Activated T-helper 2 cell treated with anti-CD3 and anti-CD28 coated beads, Interferon-gamma antibody, Interleukin-2, Interleukin-4, amounts not matched to agents 10 μg/mL and 5 μg/mL and 100 μg/mL, durations not matched to agents 14 hours and 24 hours and 36 hours (primary cell): ENCODE measurements around the gene PLCD4. TPM values are rescaled to one million over a fixed set of nuclear protein-coding genes. Genes with fewer than 3 reads are reported as not detected.

Experiments used
- DNase-seq: peaks from one replicate; pipeline ENCODE4 v3.0.0; 2021; ENCODE audit warnings: low spot score
- H3K27ac Mint-ChIP-seq: one replicate; pipeline ENCODE4 v1.8.0; 2021; ENCODE audit warnings: mixed read lengths
- H3K27me3 Mint-ChIP-seq: one replicate; pipeline ENCODE4 v1.8.0; 2021; ENCODE audit warnings: low read depth, mixed read lengths
- H3K36me3 Mint-ChIP-seq: one replicate; pipeline ENCODE4 v1.8.0; 2021; ENCODE audit warnings: low read depth, mixed read lengths
- H3K4me1 Mint-ChIP-seq: one replicate; pipeline ENCODE4 v1.8.0; 2021; ENCODE audit warnings: low read depth, mixed read lengths
- H3K4me3 Mint-ChIP-seq: one replicate; pipeline ENCODE4 v1.8.0; 2021; ENCODE audit warnings: low read depth, mild to moderate bottlenecking, moderate library complexity, mixed read lengths
- H3K9me3 Mint-ChIP-seq: one replicate; pipeline ENCODE4 v1.8.0; 2021; ENCODE audit warnings: mixed read lengths
- intact Hi-C: fragments of 100-400 bp; cut with micrococcal nuclease; formaldehyde crosslinking; loops from one replicate; pipeline ENCODE4 v1.15.1; 2023
- total RNA-seq: library from RNA; stranded (reverse); gene quantifications from 2 replicates; pipeline ENCODE4 v1.2.3, GENCODE V29; 2022

The PLCD4 gene
- total RNA-seq: 0.18 and 0.23 TPM in 2 replicates

DNA sequence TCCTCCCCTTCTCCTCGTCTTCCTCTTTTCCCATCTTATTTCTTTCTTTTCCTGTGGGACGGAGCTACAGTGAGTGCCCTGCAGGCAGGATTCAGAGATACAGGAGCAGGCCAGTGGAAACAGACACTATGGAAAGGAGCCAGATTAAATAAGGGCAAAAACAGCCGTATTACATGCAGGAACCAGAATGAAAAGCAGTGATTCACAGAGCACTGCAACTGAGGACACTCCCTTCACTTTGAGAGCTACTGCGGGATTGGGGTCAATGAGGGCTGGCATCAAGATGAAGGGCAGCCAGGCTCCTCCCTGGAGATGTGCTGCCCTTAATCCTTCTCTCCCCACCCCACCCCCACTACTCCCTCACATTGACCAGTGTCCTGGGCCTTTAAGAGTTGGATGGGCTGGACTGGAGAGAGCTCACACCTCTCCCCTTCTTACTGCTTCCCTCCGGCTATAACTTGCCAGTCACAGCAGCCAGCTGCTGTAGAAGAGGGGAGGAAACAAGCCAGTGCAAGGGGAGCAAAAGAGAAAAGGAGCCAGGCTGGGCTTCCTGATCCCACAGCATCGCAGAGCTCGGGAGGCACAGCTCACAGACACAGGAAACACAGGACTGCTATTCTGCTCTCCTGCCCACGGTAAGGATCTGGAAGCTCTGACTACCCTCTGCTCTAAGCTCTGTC, at the start of gene PLCD4:
Gene PLCD4 (plus strand): TSS at position 464 of the 680 bp plus-strand sequence. CDS start 7,841 bp downstream, outside the sequence.
- H3K4me1 Mint-ChIP-seq: no peaks in the 10 kb centered on the region
- no peak within 1 kb of the TSS for H3K4me3 Mint-ChIP-seq
- H3K36me3 Mint-ChIP-seq: no peaks in the 10 kb centered on the region
- no peak within 1 kb of the TSS for H3K27ac Mint-ChIP-seq
- no peaks in the 10 kb centered on the region for H3K9me3 Mint-ChIP-seq
- no peak for DNase-seq
- intact Hi-C loops: no loop called here
- peaks cover 17% of the 10 kb centered on the region for H3K27me3 Mint-ChIP-seq

DNA sequence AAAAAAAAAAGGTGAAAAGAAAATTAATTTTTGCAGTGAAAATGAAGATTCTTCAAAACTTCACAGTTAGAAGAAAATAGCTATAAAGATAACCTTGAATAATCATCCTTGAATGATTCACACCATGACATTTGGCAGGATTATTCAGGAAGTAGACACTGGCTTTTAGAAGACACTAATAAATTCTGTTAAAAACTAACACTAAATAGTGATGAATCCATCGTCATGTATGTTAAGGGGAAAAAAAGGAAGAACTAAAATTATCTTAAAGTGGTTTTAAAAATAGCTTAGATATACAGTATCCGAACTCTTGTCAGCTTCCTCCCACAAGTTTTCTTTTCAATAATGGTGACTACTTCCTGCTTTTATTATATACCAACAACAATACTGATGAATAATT, 49.8 kb upstream of the PLCD4 start:
- Mint-ChIP-seq H3K27ac (no peak overlapping the region), H3K4me3 (no peak overlapping the region), H3K36me3 (peaks cover 79% of the 10 kb centered on the region), H3K27me3 (no peaks in the 10 kb centered on the region), H3K9me3 (no peaks in the 10 kb centered on the region), H3K4me1 (peaks cover 36% of the 10 kb centered on the region)
- no peak for DNase-seq
- intact Hi-C loops: no loop called here

DNA sequence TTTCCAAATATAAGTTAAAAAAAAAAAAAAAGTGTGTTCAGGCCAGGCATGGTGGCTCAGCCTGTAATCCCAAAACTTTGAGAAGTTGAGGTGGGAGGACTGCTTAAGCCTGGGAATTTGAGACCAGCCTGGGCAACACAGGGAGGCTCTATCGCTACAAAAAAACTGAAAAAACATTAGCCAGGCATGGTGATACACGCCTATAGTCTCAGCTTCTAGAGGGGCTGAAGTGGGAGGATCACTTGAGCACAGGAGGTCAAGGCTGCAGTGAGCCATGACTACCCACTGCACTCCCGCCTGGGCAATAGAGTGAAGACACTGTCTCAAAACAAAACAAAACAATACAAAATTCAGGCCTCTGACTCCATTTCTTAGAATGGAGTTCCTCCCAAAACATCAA, 48.7 kb upstream of the PLCD4 start:
- Mint-ChIP-seq H3K27ac (peak overlapping the region; percentile 60), H3K27me3 (no peaks in the 10 kb centered on the region), H3K4me1 (peaks cover 39% of the 10 kb centered on the region), H3K4me3 (no peak overlapping the region), H3K36me3 (peaks cover 79% of the 10 kb centered on the region), H3K9me3 (no peaks in the 10 kb centered on the region)
- intact Hi-C loops: no loop called here
- no peak for DNase-seq

DNA sequence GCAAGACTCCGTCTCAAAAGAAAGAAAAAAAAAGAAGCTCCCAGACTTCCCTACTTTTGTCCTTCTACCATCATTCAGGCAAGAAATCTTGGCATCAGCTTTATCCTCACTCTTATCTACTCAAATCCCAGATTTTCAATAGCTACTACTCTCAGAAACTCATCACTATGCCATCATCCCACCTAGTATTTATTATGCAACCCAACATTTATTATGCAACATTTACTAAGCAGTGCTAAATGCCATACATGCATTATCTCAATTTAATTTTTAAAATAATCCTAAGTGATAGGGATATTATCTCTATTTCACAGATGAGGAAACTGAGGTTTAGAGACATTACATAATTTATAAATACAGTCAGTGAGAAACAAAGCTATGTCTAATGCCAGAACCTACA, 43.6 kb upstream of the PLCD4 start:
- Mint-ChIP-seq H3K27me3 (no peaks in the 10 kb centered on the region), H3K9me3 (no peaks in the 10 kb centered on the region), H3K36me3 (peaks cover 70% of the 10 kb centered on the region), H3K4me1 (peaks cover 49% of the 10 kb centered on the region), H3K27ac (peak overlapping the region; percentile 30), H3K4me3 (no peak overlapping the region)
- intact Hi-C loops: no loop called here
- no peak for DNase-seq

DNA sequence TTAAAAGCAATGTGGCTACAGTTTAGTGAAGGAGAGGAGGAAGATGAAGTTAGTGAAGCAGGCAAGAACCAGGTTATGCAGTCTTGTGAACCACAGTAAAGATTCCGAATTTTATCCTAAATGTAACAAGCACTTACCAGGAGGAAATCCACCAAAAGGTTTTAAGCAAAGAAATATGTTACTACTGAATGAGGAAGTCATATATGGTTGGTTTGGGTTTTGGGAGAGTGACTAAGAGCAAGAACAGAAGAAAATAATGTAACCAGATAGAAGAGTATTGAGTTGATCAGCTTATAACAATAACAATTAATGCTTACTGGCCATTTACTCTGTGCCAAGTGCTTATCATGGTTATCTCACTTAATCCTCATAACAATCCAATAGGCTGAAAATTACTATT, 41.4 kb upstream of the PLCD4 start:
- peak overlapping the region; percentile 51 for H3K27ac Mint-ChIP-seq
- H3K4me3 Mint-ChIP-seq: peak overlapping the region; percentile 93
- H3K36me3 Mint-ChIP-seq: peaks cover 72% of the 10 kb centered on the region
- H3K4me1 Mint-ChIP-seq: peaks cover 53% of the 10 kb centered on the region
- no peaks in the 10 kb centered on the region for H3K27me3 Mint-ChIP-seq
- intact Hi-C loops: no loop called here
- DNase-seq: no peak
- no peaks in the 10 kb centered on the region for H3K9me3 Mint-ChIP-seq

DNA sequence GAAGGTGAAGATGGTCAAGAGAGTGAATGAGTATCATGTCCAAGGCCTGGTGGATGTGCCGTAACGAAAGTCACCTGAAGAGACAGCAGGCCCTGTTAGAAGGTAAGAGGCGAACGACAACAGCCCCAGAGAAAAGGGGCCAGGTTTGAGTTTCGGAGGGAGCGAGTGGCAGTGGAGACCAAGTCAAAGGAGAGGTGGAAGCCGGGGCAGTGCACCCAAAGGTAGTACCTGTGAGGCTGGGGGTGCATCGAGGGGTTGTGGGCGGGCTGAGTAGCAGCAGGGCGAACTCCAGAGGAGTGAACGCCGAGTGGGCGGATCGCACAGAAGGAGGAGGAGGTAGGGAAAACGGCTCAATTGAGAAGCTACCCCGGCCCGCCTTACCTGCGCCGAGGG, 39.9 kb upstream of the PLCD4 start:
- peak overlapping the region; percentile 93 for H3K27ac Mint-ChIP-seq
- no peaks in the 10 kb centered on the region for H3K27me3 Mint-ChIP-seq
- DNase-seq: no peak
- no peaks in the 10 kb centered on the region for H3K9me3 Mint-ChIP-seq
- peak overlapping the region; percentile 93 for H3K4me3 Mint-ChIP-seq
- intact Hi-C loops: loop anchor here (1.0 to 2.0 kb wide), 11 partner anchors 15 to 593 kb away; partner anchors contain the start of genes AAMP, ARPC2, BCS1L and NHEJ1
- peaks cover 67% of the 10 kb centered on the region for H3K36me3 Mint-ChIP-seq
- H3K4me1 Mint-ChIP-seq: peaks cover 50% of the 10 kb centered on the region

DNA sequence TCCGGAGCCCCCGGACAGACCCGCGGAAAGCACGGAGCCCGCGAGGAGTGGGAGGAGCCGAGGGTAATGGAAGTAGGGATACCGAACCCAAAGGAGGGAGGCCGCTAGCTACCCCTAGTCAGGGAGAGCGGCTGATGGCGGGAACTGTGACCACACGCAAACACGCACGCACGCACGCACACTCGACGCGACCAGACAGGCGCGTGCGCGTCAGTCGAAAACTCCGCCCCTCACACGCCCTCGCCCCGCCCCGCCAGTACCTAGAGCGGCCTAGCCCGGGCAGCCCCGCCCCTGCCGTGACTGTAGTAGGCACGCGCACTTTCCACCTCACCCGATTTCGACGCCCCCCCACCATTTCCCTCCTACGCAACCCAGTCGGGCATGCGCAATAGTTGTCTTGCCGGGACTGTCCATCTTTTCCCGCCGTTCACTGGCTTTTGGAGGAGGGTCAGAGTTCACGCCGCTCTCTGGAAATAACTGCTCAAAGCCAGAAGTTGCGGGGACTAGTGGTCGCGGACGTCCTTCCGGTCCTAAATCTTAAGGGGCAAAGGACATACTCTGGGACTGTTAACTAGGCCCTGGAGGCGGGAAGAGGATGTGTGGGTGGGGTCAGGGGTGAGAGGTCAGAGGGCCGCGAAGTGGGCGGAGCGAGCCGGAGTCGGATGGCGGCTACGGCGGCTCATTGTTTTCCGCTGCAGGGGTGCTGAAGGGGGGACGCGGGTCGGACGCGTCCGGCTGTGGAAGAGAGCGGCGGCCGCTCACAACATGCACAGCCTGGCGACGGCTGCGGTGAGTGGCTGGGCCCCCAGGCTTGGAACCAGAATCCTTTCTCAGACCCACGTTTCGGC, 39.3 kb upstream of the PLCD4 start, which contains the start of the genes CNOT9 and USP37:
Gene CNOT9 (plus strand): TSS at position 650 of the 848 bp plus-strand sequence. CDS start 116 bp downstream, at position 766.
Gene USP37 (minus strand): TSS at position 162 of the 848 bp plus-strand sequence. CDS start 9,698 bp downstream, outside the sequence.
- no peaks in the 10 kb centered on the region for H3K9me3 Mint-ChIP-seq
- H3K27ac Mint-ChIP-seq: peak within 1 kb of the TSS; percentile 93
- peaks cover 48% of the 10 kb centered on the region for H3K4me1 Mint-ChIP-seq
- peak within 1 kb of the TSS; percentile 93 for H3K4me3 Mint-ChIP-seq
- H3K36me3 Mint-ChIP-seq: peaks cover 68% of the 10 kb centered on the region
- peak; percentile 100 for DNase-seq
- intact Hi-C loops: loop anchor here (1.0 to 2.0 kb wide), 11 partner anchors 14 to 592 kb away; partner anchors contain the start of genes AAMP, ARPC2, BCS1L and NHEJ1
- H3K27me3 Mint-ChIP-seq: no peaks in the 10 kb centered on the region

DNA sequence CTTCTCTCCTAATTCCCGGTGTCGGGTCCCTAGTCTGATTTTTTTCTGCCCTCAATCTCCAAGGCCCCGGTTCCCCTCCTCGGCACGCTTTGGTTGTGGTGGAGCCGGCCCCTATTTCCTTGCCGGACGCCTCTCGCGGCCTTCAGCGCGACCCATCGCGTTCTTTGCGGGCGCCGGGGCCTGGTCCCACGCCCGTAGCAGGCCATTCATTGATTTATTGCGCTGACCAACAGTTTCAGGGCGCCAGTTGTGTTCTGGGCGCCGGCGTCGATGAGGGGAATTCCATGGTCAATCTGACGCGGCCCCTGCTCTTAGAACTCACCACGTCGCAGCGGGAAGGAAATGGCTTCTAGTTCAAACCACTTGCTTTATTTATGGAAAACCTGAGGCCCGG, 38.7 kb upstream of the PLCD4 start:
- DNase-seq: peak; percentile 42
- intact Hi-C loops: loop anchor here (2.0 kb wide), 2 partner anchors 142 to 592 kb away; partner anchors contain the start of genes NHEJ1 and TTLL4
- Mint-ChIP-seq H3K36me3 (peaks cover 65% of the 10 kb centered on the region), H3K4me3 (peak overlapping the region; percentile 93), H3K27ac (peak overlapping the region; percentile 93), H3K9me3 (no peaks in the 10 kb centered on the region), H3K27me3 (no peaks in the 10 kb centered on the region), H3K4me1 (peaks cover 42% of the 10 kb centered on the region)

DNA sequence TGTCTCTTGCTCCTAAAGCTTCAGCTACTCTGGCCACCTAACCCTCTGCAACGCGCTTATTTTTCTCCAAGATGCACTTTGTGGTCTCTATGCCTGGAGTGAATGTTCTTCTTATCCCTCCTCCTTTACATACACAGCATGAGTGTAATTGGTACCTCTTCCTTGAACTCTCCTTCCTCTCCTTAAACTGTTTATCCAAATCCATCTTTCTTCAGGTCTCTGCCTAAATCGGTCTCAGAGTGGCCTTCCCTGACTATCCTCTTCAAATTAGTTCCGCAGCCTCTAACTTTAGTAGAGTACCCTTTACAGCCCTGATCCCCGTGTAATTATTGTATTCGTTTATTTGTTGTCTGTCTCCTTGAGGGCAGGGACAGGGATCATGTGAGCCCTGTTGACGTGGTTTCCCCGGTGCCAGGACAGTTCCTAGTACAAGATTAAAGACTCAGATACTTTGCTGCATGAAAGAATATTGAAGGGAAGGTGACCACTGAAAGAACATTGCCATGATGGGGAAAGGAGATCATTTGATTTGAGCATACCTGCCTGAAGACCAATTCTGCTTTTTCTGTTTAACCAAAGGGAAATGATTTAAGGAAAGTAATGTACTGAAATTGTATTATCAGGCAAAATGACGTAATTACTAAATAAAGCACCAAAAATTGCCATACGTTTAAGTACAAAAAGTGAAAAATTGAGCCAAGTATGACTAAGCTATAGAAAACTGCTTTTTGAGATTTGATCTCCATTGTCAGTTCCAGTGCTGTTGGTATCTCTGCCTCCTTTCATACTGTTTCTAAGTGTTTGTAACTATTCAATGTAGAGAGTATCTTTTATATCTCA, 37.8 kb upstream of the PLCD4 start:
- intact Hi-C loops: loop anchor here (2.0 kb wide), 2 partner anchors 141 to 591 kb away; partner anchors contain the start of genes NHEJ1 and TTLL4
- peak overlapping the region; percentile 93 for H3K27ac Mint-ChIP-seq
- no peaks in the 10 kb centered on the region for H3K27me3 Mint-ChIP-seq
- no peak for DNase-seq
- peaks cover 64% of the 10 kb centered on the region for H3K36me3 Mint-ChIP-seq
- no peaks in the 10 kb centered on the region for H3K9me3 Mint-ChIP-seq
- H3K4me1 Mint-ChIP-seq: peaks cover 39% of the 10 kb centered on the region
- peak overlapping the region; percentile 93 for H3K4me3 Mint-ChIP-seq

DNA sequence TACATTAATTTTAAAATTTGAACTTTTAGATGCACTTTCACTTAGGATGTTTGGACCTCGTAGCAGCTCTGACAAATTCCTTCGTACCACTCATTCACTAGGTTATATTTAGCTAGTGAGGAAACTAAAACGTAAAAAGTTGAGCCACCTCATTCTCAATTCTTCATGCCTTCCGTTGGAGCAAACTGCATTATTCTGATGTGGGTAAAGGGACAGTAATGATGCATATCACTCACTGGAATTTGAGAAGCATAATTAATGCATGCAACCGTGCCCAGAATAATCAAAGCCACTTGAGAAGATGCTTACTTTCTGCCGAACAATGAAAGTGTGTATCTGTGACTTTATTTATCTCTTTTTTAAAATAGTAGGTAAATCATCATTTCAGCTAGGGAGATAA, 36.8 kb upstream of the PLCD4 start:
- H3K36me3 Mint-ChIP-seq: peaks cover 73% of the 10 kb centered on the region
- no peak for DNase-seq
- intact Hi-C loops: no loop called here
- H3K4me1 Mint-ChIP-seq: peaks cover 39% of the 10 kb centered on the region
- H3K9me3 Mint-ChIP-seq: no peaks in the 10 kb centered on the region
- peak overlapping the region; percentile 93 for H3K4me3 Mint-ChIP-seq
- H3K27me3 Mint-ChIP-seq: no peaks in the 10 kb centered on the region
- peak overlapping the region; percentile 93 for H3K27ac Mint-ChIP-seq

DNA sequence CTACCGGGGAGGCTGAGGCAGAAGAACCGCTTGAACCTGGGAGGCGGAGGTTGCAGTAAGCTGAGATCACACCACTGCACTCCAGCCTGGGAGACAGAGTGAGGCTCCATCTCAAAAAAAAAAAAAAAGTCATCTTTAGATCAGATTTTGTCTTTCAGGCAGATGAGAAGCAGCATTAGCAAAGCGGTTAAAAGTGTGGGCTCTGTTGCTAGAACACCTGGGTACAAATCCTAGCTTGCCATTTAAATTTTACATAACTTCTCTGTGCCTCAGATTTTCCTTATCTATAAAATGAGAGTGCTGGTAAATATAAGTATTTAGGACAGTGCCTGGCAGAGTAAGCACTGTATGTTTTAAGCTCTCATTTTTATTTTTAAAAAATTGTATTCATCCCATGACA, 30.8 kb upstream of the PLCD4 start:
- peaks cover 62% of the 10 kb centered on the region for H3K36me3 Mint-ChIP-seq
- no peaks in the 10 kb centered on the region for H3K27me3 Mint-ChIP-seq
- no peak for DNase-seq
- peaks cover 31% of the 10 kb centered on the region for H3K4me1 Mint-ChIP-seq
- H3K4me3 Mint-ChIP-seq: no peak overlapping the region
- no peaks in the 10 kb centered on the region for H3K9me3 Mint-ChIP-seq
- intact Hi-C loops: no loop called here
- no peak overlapping the region for H3K27ac Mint-ChIP-seq
